ENCODE data around the gene ESR1.
"Not testable (repeated sequence)": the region's sequence is repeated elsewhere in the genome, so short reads cannot be mapped to it uniquely, and the experiment has no call there.

The ESR1 gene

DNA sequence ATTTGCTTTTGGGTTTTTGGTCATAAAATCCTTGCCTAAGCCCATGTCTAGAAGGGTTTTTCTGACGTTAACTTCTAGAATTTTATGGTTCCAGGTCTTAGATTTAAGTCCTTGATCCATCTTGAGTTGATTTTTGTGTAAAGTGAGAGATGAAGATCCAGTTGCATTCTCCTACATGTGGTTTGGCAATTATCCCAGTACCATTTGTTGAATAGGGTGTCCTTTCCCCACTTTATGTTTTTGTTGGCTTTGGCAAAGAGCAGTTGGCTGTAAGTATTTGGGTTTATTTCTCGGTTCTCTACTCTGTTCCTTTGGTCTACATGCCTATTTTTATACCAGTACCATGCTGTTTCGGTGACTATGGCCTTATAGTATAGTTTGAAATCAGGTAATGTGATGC lies 86.9 kb downstream of the ESR1 start:
- DNase-seq (ENCODE audit: low read depth): not testable (repeated sequence)

DNA sequence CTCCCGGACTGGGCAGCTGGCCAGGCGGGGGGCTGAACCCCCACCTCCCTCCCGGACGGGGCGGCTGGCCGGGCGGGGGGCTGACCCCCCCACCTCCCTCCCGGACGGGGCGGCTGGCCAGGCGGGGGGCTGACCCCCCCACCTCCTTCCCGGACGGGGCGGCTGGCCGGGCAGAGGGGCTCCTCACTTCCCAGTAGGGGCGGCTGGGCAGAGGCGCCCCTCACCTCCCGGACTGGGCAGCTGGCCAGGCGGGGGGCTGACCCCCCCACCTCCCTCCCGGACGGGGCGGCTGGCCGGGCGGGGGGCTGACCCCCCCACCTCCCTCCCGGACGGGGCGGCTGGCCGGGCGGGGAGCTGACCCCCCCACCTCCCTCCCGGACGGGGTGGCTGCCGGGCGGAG lies 91.7 kb downstream of the ESR1 start:
- DNase-seq (ENCODE audit: low read depth): not testable (repeated sequence)

DNA sequence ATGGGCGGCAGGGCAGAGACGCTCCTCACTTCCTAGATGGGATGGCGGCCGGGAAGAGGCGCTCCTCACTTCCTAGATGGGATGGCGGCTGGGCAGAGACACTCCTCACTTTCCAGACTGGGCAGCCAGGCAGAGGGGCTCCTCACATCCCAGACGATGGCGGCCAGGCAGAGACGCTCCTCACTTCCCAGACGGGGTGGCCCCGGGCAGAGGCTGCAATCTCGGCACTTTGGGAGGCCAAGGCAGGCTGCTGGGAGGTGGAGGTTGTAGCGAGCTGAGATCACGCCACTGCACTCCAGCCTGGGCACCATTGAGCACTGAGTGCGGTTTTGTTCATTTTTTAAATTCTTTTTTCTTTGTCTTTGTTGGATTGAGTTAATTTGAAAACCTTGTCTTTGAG lies 92.3 kb downstream of the ESR1 start:
- not testable (repeated sequence) for DNase-seq (ENCODE audit: low read depth)

- no peak for DNase-seq (ENCODE audit: low read depth)
Measured at GRCh38 chr6:151900256-151900655, 92.8 kb downstream of the ESR1 start.

- DNase-seq (ENCODE audit: low read depth): no peak
Measured at GRCh38 chr6:151901009-151901411, 93.5 kb downstream of the ESR1 start.

- DNase-seq (ENCODE audit: low read depth): no peak
Measured at GRCh38 chr6:151904631-151905030, 97.1 kb downstream of the ESR1 start.

- DNase-seq (ENCODE audit: low read depth): no peak
Measured at GRCh38 chr6:151905072-151905471, 97.6 kb downstream of the ESR1 start.

DNA sequence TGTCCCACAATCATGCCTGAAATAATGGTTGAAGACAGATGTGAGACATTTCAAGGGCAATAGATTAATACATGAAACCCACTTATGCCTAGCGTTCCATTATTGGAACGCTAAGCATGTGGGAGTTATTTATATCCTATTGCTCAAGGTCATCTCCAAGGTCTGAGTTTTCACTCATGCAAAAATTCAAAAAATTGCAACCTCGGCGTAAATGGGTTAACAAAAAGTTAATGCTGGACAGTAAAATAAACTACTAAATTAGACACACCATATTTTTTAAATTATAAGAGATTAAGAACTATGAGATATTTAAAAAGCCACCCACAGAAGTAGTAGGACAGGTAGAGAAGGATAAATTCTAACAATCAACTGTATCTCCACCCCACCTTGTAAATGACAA lies 98.4 kb downstream of the ESR1 start:
- DNase-seq (ENCODE audit: low read depth): no peak

GRCh38 chr6:151911401-151911800 lies 103.9 kb downstream of the ESR1 start:
- no peak for DNase-seq (ENCODE audit: low read depth)

- no peak for DNase-seq (ENCODE audit: low read depth)
Measured at GRCh38 chr6:151914484-151914883, 107.0 kb downstream of the ESR1 start.

GRCh38 chr6:151916075-151916474 lies 108.6 kb downstream of the ESR1 start:
- DNase-seq (ENCODE audit: low read depth): no peak

DNA sequence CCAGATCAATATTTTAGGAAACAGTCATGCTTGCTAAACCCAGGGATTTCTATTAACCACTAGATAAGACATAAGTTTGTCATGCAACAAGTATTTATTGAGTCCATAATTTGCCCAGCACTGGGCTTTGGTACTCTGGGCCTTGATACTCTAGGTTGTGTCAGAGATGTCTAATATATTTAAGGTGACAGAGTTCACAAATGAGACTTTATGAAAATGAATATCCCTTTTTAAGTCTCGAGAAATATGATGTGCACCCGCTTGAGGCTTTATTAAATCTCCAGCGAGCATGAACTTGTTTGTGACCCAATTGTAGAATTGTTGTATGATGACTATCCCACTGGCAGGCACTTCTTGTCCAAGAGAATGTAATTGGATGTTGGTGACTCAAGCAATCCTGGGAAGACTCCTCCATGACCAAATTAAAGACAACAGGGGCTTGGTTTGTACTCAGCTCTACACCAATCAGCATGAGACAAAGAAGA lies 109.2 kb downstream of the ESR1 start:
- DNase-seq (ENCODE audit: low read depth): no peak

GRCh38 chr6:151917531-151918329 lies 110.2 kb downstream of the ESR1 start:
- no peak for DNase-seq (ENCODE audit: low read depth)

GRCh38 chr6:151940307-151940706 lies 132.8 kb downstream of the ESR1 start:
- DNase-seq (ENCODE audit: low read depth): no peak

DNA sequence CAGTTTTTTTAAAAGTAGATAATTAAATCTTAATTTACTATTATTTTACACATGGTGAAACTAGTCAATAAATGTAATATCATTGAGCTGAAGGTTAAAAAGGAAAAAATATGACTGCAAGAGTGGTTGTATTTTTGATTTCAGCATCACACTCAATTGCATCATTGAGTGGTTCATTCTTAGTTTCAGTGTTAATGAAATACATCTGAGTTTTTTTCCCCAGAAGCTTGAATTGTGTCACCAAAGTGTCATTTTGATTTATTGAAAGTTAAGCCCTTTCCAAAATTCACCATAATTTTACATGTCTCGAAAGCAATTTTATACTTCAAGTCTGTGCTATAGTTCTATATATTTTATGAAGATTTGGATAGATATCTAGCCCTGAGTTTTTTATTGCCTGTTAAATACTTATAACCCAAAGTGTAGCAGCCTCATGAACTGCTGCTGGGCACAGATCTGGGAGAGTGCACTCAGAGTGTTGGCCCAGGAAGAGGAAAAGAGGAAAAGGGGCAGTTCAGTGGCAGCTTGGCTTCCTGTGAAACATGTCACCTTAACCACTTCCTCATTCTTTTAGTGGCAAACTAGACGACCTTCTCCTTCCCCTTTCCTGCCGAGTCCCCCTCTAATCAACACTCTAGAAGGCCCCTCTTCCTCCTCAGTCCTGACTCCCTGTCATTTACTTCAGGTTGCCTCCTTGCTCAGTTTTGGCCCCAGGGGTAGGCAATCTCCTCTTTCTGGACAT lies 140.7 kb downstream of the ESR1 start:
- DNase-seq (ENCODE audit: low read depth): no peak

DNA sequence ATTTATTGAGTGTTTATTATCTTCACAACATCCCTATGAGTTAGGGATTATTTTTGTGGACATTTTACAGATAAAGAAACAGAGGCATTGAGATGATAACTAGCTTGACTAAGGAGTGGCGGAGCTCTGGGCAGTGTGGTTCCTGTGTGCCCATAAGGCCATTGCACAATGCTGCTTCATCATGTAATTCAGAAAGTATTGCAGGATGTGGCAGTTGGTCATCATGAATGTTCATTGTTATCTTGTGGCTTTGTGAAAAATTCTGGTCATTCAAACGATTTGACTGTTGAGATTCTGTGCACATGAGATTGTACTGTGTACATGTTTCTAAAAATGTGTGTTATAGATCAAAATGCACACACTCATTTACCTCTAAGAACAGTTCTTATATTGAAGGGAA lies 150.8 kb downstream of the ESR1 start:
- DNase-seq (ENCODE audit: low read depth): no peak

- DNase-seq (ENCODE audit: low read depth): no peak
Measured at GRCh38 chr6:151959086-151959485, 151.6 kb downstream of the ESR1 start.

DNA sequence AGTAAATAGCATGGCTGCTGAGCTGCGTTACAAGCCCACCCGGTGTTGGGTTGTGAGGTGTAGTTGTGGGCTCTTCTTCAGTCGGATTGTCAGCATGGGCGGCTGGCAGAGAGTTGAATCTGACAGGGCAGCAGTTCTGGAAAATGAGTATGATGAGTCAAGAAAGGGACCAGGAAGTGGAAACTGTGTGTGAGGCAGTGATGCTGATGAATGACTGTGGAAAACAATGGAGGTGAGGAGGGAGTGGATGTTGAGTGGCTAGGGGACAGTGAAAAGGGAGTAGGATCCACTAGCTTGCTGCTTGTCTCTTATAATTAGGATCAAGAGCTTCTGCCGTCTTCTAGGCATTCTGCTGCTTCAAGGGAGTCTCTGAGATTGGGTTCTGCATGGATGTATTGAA lies 154.3 kb downstream of the ESR1 start:
- DNase-seq (ENCODE audit: low read depth): no peak

GRCh38 chr6:151962246-151962846 lies 154.9 kb downstream of the ESR1 start:
- no peak for DNase-seq (ENCODE audit: low read depth)

DNA sequence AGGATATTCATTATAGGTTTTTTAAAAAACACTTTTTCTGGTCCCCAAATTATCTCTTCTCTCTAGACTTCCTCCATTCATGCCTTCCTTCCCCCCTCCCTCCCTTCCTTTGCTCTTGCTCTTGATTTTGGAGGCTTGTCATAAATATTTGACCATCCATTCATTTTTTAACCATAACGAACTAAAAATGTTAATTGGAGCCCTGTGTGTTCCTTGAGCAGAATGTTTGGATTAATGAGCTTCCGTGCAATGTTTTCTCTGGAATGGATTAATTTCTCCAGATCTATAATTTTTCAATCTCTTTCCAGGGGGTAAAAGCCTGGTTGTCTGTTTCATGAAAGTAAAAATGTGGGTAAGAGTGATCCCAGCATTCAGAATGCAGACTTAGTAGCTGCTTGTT lies 155.5 kb downstream of the ESR1 start:
- no peak for DNase-seq (ENCODE audit: low read depth)

DNA sequence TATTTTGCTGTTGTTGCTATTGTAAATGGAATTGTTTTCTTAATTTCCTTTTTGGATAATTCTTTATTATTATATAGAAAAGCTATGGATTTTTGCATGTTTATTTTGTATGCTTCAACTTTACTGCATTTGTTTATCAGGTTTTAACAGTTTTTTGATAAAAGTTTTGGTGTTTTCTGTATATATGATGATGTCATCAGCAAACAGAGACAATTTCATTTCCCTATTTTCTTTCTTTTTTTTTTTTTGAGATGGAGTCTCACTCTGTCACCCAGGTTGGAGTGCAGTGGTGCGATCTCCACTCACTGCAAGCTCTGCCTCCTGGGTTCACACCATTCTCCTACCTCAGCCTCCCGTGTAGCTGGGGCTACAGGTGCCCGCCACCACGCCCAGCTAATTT lies 156.9 kb downstream of the ESR1 start:
- DNase-seq (ENCODE audit: low read depth): not testable (repeated sequence)

DNA sequence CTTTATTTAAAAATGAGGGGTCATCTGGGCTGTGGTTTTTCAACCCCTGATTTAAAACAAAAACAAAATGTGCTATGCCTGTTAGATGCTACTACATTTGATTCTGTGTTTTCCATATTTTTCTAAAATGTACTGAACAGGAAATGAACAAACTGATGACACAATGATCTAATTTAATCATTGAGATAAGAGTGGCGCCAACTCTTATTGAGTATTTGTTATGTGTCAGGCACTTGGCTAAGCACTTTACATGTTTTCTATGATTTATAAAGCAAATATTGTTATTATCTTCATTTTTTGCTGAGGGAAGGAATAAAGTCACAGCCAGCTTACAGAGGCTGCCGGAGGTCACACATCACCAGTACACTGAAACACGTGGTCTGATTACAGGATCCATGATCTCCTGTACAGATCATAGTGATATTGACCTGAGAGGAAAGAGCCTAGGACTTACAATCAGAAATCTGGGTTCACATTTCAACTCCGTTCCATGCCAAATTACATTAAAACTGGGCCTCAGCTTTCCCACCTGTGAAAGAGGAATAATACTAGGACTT lies 166.7 kb downstream of the ESR1 start:
- DNase-seq (ENCODE audit: low read depth): no peak

DNA sequence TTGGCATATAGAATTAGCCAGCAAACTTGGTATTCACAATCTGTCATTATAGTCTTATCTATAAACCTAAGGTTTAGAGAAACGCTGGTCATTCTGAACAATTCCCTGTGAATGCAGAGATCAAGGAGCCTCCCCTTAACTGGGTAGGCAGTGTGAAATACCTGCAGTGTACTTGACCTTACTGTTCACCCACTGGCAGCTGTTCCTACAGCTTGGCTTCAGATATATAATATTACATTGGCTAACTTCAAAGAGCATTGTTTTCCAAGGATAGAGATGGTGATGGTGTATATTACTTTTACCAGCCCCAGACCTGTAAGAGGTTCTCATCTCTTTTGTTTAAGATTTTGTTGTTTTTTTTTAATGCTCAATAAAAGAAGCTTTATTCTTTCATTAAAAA lies 168.3 kb downstream of the ESR1 start:
- no peak for DNase-seq (ENCODE audit: low read depth)
